Loucy (cell line): ENCODE measurements around the gene DSCAM.

Source experiments
- CTCF ChIP-seq: fragments of 200-600 bp; sonication (generic); conservative IDR thresholded peaks from 2 replicates; pipeline ENCODE4 v1.5.1; 2014; ENCODE audit warnings: mild to moderate bottlenecking, antibody characterized with exemption, low read length
- EZH2phosphoT487 ChIP-seq: fragments of 200-600 bp; IDR thresholded peaks from 2 replicates; pipeline ENCODE4 v1.6.1; 2018; ENCODE audit warnings: antibody characterized with exemption, mild to moderate bottlenecking, moderate library complexity, borderline replicate concordance

DNA sequence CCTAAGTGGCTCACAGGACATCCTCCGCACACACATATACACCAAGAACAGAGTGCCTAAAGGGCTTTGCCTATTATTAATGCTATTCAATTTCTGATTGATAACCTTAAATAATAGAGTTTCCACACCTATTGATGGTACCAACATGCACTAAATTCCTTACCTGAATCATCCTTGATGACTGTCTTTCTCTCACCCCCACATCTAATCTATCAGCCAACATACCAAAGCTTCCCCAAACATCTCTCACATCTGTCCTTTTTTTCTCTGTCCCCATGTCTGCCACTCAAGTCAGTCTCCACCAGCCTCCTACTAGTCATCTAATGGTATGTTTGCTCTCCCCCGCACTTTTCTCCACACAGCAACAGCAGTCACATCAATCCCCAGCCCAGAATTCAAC, 174.4 kb downstream of the DSCAM start:
- no peak for TF ChIP-seq CTCF
- TF ChIP-seq EZH2phosphoT487, result no peak
